HG02571 (cell line): ENCODE data around the gene MID1.
A peak's percentile ranks its signal among the peaks of the same experiment; 100 is the strongest.
"Not testable (repeated sequence)": the region's sequence is repeated elsewhere in the genome, so short reads cannot be mapped to it uniquely, and the experiment has no call there.

ENCODE experiments used
- ATAC-seq: cut with Tn5 transposase; IDR thresholded peaks from one replicate; pipeline ENCODE4 v1.9.1; 2021; ENCODE audit warnings: mild to moderate bottlenecking, moderate library complexity; ENCODE audit not compliant: unreplicated experiment

The MID1 gene

DNA sequence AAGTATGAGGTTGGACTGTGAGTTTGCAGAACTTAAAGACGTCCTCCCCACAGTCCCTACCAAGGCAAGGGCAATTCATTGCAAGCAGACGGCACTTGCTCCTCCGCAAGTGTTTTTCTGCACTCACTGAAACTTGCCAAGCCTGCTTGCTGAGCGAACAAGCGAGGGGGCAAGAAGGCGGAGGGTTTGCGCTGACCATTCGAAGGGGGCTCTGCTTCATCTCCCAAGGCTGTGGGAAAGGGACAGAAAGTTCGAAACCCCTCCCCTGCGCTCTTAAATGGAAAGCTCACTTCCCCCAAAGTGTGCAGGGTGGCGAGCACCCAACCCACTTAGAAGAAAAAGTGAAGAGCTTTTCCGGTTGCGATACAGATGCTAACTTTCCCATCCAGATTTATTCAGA, 1.4 kb downstream of the MID1 start:
- no peak for ATAC-seq

DNA sequence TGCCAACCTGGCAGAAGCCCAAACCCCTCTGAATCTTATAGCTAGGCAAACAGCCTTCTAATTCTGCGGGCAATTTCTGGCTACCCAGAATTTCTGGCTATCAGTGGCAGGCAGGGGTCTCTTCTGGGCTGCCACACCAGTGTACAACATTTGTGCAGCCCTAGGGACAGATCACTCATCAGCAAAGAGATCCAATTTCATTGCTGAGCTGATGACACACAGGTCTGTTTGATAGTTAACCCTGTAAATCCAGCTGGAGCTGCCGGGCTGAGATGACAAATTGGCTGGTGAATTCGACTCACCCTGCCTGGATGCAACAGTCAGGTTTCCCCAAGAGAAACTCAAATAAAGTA, 2.4 kb downstream of the MID1 start:
- ATAC-seq, result no peak

DNA sequence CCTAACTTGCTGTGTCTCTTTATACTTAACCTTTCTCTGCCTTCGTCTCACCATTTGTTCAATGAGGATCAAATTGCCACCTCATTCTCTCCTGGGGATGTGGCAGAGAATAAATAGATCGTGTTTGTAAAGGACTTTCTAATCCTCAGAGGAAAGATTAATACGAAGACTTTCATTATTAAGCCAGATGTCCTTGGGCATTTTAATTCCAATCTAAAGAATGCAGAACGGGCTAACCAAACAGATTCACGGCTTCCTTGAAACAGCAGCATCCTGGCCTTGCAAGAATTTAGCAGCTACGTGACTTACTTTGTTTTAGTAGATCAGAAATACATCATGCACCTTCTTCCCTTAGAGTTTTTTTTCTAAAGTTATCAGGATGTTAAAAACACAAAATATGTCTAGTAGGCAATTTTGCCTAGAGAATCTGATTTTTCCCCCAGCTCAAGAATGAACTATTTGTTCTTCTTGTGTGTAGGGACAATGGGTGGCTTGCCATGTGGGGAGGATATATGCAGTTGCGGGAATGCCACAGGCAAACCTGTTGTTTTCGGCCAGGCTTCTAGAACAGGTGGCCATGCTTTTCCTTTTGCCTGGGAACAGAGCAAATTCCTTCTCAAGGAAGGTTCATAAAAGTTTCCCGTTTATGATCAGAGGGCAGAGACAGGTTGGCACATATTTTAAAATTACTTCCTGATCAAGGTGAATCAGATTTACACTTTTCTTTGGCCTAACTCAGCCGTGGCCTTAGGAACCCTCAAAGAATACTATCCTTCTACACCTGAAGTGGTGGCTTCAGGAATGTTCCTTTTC, 3.0 kb downstream of the MID1 start:
- no peak for ATAC-seq

DNA sequence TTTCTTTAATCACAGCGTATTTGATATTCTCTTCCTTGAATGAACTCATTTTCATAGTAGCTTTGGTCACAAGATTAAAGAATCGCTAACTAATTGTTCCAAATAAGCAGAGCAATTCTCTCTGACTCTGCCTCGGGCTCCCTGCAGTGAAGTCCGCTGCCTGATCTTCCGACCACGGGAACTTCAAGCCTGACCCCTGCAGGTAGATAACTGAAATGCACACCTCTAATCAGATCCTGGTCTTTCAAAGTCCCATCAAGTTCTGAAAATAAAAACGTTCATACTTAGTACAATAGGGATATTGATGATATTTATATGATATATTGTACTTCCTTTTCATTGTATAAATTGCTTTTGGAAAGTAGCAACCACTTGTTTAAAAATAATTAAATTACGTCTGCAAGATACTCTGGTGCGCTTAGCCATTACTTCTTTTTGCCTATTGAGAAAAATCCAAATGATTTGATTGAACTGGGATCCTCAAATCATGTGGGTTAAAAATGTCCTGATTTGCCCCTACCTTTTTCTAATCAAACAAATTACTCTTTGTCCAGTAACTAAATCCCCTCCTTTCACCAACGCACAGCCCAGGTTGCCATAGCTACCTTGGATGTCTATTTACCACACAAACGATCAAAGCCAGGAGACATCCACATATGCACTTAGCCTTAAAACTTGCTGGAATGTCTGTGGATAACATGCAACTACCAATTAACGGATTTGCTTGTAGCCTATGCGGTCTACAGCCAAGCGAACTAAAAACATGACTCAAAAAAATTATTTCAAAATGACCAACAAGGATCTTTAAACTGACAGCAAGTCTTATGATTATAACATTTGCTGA, 4.2 kb downstream of the MID1 start:
- ATAC-seq, result peak; percentile 54

DNA sequence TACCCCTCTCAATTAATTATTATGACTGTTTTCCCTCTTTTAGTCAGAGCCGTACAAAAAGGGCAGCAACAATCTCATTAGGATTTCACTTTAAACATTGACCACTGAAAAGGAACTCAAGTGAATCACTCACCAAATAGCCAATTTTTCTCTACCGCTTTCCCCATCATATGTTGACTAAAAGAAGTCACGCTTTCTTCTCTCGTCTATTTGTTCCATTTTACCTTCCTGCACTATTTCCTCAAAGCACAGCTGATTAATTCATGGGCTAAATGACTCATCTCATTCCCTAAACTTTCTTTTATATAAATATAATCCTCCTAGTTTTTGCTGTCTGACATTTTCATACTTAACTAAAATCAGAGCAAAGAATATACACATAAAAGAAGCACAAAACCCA, 8.2 kb downstream of the MID1 start:
- no peak for ATAC-seq

DNA sequence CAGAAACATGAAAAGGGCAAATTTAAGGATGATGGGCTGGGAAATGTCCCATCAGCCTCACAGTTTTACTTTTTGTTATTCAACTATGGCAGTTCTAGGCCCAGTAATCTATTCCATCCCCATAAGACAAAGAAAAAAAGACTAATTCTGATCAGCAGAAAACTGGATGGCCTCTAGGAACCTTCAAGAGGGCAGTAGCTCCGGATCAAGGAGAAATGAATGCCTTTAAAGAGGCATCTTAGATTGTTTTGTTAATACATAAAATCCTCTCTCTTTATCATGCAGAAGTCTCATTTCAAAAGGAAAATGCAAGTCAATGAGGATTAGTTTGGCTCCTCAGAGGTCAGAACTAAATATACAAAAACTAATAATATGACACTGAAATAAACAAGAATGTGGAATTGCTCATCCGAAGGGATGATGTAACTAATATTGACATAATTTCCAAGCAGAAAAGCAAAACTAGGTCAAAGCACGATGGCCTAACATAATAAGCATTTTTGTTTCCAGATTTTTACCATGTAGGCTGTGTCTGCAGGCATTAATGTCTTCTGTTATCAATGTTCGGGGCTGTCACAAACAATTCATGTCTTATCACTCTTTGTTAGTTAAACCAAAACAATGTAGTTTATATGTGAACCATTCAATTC, 8.8 kb downstream of the MID1 start:
- no peak for ATAC-seq

DNA sequence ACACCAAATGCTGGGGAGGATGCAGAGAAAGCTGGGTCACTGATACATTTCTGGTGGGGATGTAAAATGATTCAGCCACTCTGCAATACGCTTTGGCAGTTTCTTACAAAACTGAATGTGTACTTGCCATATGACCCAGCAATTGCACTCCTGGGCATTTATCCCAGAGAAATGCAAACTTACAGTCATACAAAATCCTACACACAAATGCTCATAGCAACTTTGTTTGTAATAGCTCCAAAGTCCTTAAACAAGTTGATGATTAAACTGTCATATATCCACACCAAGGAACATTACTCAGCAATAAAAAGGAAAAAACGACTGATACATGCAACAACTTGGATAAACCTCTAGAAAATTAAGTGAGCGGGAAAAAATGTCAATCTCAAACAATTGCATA, 12.3 kb downstream of the MID1 start:
- ATAC-seq, result no peak

DNA sequence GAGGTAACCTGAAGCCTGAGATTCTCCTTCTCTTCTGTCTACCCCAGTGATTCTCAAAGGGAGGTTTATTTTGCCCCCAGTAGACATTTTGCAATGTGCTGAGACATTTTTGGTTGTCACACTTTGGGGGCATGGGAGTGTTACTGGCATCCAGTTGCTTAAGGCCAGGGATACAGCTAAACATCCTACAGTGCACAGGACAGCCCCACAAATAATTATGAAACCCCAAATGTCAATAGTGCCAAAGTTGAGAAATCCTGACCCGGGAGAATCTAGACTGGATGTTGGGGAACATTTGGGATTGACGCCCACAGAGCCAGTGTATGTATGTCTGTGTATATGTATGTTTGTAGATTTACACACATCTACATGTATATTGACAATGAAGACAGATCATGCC, 13.2 kb downstream of the MID1 start:
- no peak for ATAC-seq

DNA sequence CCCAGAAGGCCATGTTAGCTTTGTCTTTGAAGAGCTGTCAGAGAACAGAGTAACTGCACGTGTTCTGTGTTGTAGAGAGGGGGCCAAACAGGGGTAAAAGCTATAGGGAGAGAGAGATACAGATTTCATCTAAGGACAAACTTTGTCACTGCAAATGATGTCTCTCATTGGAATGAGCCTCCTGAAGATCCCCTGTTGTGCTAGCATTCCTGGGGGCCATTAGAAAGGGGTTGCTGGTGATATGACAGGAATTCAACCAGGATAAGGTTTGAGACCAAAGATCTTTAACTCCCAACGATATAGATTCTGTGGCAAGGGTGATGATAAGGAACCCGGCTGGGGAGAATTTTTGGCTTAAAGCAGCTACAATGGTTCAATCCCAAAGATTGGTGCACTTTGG, 16.8 kb downstream of the MID1 start:
- ATAC-seq, result no peak

DNA sequence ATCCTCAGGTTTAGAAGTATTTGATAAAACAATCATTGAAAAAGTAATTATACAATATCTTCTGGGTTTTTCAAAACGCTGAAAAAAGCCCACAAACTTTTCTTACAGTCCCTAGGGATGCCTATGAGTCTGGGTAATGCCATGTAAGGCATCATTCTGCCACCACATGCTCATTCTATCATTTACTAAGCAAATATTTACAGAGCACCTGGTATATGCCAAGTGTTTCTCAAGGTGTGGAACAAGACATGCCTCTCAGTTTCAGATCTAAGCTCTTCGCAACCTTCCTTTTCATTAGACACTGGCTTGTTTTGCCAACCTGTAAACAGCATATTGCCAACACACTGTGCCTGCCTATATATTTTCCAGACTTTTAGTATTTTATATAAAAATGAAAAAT, 17.7 kb downstream of the MID1 start:
- no peak for ATAC-seq

DNA sequence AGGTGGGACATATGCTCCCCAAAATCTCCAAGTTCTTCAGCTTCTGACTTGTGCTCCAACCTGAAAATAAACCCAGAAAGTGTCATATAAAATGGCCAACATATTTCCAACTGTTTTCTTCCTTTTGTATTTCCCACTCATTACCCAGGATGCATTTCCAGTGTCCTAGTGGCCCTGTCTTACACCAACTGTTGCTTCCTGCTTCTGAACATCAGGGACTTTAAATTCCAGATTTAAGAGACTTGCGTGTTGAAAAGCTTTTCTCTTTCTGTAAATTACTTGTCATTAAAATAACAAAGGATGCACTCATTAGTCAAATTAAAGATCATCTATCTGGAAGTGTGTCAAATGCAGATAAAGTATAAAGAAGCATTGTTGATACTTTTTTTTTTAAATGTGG, 19.9 kb downstream of the MID1 start:
- no peak for ATAC-seq

DNA sequence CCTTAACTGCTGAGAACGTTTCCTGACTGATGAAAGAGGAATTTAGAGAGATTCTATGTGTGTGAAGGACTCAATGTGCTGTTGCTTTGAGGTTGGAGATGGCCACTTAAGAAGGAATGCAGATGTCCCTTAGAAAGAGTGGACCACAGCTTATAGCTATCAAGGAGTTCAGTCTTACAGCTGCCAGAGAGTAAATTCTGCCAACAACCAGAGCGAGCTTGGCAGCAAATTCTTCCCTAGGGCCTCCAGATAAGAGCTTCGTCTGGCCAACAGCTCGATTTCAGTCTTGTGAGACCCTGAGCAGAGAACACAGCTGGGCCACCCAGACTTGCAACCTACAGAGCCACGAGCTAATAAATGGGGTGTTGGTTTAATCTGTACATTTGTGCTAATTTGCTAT, 21.8 kb downstream of the MID1 start:
- ATAC-seq, result no peak

DNA sequence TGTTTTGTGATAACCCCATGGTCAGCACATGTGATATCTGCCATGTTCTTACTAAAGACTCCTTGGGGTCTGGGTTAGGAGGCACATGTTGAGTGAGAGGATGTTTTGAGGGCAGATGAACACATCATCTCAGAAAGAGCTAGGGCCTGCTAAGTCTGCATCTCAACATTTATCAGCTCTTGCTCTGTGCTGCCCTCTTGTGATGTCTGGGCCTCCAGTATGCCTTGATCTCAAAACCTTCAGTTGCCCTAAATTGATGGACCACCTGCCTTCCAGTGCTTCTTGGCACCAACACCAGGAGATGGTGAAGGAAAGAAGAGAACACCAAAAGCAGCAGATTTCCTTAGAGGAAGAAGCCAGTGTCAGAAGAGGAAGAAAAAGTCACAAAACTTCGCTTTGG, 22.5 kb downstream of the MID1 start:
- no peak for ATAC-seq

DNA sequence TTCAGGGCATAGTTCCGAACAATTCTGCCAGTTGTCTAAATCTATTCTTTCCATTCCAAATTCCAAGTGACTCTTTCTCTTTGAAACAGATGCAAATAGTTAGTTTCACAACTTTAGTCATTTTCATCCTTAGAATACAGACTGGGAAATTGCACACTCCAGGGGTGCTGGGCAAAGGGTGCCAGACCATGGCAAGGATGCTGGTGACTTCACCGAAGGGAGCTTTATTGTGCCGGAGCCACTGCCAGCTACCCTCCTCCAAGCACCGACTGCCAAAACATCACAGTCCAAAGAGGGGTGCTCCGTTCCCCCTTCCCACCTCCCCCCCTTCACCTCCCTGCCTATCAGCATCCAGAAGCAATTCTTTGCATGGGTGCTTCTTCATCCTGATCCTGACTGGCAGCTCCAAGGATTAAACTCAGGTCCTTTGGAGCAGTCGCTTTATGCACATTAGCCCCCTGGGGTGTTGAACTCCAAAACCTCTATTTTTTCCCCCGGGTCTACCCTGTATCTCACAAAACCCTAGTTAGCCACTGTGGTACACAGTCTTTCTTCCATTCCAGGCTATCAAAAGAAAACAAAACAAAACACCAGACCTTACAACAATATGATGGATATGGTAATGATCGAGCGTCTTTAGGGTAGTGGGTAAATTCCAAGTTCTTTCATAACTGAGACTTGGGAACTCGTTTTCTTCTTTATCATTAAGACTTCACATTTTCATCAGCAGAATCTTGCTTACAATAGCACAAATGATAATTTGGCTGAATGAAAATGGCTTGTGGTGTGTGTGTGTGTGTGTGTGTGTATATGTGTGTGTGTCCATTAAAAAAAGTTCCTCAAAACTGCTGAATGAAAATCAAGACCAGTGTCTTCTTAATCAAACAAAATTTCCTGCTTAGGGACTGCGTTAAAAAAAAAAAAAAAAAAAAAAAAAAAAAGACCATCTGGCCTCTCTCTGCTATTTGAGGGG, 28.7 kb downstream of the MID1 start:
- ATAC-seq, result no peak

DNA sequence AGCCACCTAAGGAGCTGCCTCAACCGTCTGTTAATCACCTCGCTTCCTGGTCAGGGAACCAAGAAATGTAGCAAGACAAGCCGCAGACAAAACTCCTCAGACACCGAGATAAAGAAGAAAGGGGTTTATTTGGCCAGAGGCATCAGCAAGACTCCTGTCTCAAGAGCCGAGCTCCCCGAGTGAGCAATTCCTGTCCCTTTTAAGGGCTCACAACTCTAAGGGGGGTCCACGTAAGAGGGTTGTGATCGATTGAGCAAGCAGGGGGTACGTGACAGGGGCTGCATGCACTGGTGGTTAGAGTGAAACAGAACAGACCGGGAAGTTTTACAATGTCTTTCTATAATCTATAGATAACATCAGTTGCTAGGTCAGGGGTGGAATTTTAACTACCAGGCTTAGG, 30.6 kb downstream of the MID1 start:
- not testable (repeated sequence) for ATAC-seq

DNA sequence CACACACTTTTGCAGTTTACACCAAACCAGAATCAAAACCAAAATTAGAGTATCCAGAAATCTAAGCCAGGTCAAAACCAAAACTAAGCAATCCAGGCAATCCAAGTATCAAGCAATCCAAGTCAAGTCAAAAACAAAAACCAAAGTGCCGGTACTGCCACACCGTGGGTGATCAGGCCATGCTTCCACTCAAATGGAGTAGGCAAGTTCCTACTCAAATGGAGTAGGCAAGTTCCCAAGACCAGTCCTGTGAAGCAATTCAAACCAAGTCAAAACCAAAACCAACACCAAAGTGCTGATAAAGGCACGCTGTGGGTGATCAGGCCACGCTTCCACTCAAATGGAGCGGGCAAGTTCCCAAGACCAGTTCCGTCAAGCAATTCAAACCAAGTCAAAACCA, 31.3 kb downstream of the MID1 start:
- ATAC-seq, result no peak

DNA sequence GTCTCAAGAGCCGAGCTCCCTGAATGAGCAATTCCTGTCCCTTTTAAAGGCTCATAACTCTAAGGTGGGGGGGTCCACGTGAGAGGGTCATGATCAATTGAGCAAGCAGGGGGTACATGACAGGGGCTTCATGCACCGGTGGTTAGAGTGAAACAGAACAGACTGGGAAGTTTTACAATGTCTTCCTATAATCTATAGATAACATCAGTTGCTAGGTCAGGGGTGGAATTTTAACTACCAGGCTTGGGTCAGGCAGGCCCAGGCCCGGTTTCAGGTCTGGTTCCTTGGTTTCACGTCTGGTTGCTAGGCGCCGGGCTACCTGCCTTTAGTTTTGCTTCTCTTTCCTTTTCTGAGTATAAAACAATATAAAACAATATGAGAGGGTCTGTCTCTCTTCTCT, 35.5 kb downstream of the MID1 start:
- ATAC-seq, result not testable (repeated sequence)

DNA sequence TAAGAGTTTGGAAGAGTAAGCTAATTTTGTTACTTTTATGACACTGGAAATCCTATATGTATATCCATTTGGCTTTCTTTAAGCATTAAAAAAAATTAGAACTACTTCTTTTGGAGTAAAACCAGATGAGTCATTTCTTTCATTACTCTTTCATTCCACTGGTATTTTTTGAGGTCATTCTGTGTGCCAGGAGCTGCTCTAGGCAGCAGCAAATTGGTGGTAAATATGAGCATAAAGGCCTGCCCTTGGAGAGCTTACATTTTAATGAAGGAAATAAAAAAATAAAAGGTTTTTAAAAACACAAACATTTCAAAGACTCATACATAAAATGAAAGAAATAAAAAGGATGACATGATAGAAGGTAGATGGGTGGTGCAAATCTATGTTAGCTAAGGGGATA, 37.4 kb downstream of the MID1 start:
- no peak for ATAC-seq

DNA sequence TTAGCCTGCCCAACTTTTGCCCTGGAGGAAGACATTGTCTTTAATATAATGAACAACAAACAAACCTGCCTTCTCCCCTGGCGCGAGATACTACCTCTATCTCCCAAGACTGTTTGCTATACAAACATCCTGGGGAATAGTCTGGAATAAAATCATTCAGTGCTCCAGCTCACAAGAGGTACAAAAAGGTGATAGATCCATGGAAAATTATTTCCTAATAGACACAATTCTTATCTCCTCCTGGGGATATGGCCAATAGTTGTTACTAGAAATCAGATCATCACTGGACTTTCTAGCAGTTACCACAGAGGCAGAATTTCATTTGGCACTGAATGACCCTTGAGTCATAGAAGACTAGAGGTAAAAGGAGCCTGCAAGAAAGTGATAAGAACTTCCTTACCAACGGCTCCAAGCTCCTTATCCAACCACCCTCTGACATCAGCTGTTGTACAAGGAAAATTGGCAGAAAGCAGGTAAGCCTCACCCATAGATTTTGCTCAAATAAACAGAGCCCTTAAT, 38.1 kb downstream of the MID1 start:
- no peak for ATAC-seq
